K562 (cell line): ENCODE data around the gene STAM2. TPM values are rescaled to one million over a fixed set of nuclear protein-coding genes. Genes with fewer than 3 reads are reported as not detected.

ENCODE experiments used
- ARID1B ChIP-seq: fragments of 450-650 bp; IDR thresholded peaks from 2 replicates; pipeline ENCODE4 v1.6.1; 2016; ENCODE audit warnings: antibody characterized with exemption, mild to moderate bottlenecking, inconsistent platforms
- CBFA2T2 ChIP-seq: fragments of 450-650 bp; conservative IDR thresholded peaks from 2 replicates; pipeline ENCODE4 v1.6.1; 2017; ENCODE audit warnings: mild to moderate bottlenecking
- MAFG ChIP-seq: fragments of 450-650 bp; conservative IDR thresholded peaks from 2 replicates; pipeline ENCODE4 v1.6.1; 2016; ENCODE audit warnings: missing genetic modification characterization, missing compliant biosample characterization
- NFIC ChIP-seq: fragments of 450-650 bp; IDR thresholded peaks from 2 replicates; pipeline ENCODE4 v1.6.1; 2017; ENCODE audit warnings: mild to moderate bottlenecking, inconsistent platforms
- PML ChIP-seq: IDR thresholded peaks from 2 replicates; pipeline ENCODE4 v1.6.1; 2012; ENCODE audit warnings: low read length, inconsistent platforms
- SLC30A9 ChIP-seq: fragments of 250-450 bp; sonication (Bioruptor Pico); IDR thresholded peaks from 2 replicates; pipeline ENCODE4 v1.8.0; 2022; ENCODE audit warnings: mild to moderate bottlenecking, moderate library complexity
- STAT5A ChIP-seq: IDR thresholded peaks from 2 replicates; pipeline ENCODE4 v1.6.1; 2012; ENCODE audit warnings: low read length, inconsistent platforms, borderline replicate concordance
- TCF3 ChIP-seq: sonication (generic); formaldehyde crosslinking; IDR thresholded peaks from 2 replicates; pipeline ENCODE4 v1.4.0; 2020; ENCODE audit warnings: mild to moderate bottlenecking, missing genetic modification reagents
- TSC22D4 ChIP-seq: fragments of 450-650 bp; IDR thresholded peaks from 2 replicates; pipeline ENCODE4 v1.6.1; 2016; ENCODE audit warnings: missing genetic modification characterization, missing biosample characterization, control low read depth
- U2AF2 ChIP-seq: fragments of 200-400 bp; formaldehyde crosslinking; optimal IDR thresholded peaks from 2 replicates; pipeline ENCODE3; 2017; ENCODE audit warnings: low read depth, mild to moderate bottlenecking, low read length
- ZNF384 ChIP-seq: IDR thresholded peaks from 2 replicates; pipeline ENCODE4 v1.6.1; 2012; ENCODE audit warnings: low read depth, low read length, improper control_type of control experiment
- polyA plus RNA-seq, 8 experiments: library from polyadenylated mRNA; depleted of rRNA in 4 of 8; stranded (reverse) in 5 of 8; unstranded in 3 of 8; fragments of >200 nt; fragmentation: Nextera tagmentation in 2 of 8; fragmentation: Illumina TruSeq in 1 of 8; extraction: Ambion mirVana in 2 of 8; extraction: Trizol in 1 of 8; gene quantifications; 2 replicates each; pipeline versions ENCODE4 v1.2.1 to v1.2.3, GENCODE V29; 2011 to 2014; ENCODE audit warnings: inconsistent platforms in 1 of 8, missing spikeins in 1 of 8
- total RNA-seq, 7 experiments: library from RNA; depleted of rRNA in 6 of 7; stranded (reverse); fragments of >200 nt in 6 of 7; fragmentation: Illumina TruSeq in 2 of 7; extraction: Trizol in 2 of 7; gene quantifications; 2 replicates each; pipeline versions ENCODE4 v1.2.1 to v1.2.3, GENCODE V29; 2011 to 2021; ENCODE audit warnings: low replicate concordance in 1 of 7
- TF ChIP-seq, protein P1 (sequence below), 3 experiments: fragments of 200-800 bp in 1 of 3; fragments of 250-450 bp in 1 of 3; fragments of 450-650 bp in 1 of 3; sonication (Bioruptor Pico) in 1 of 3; sonication (Bioruptor generic) in 1 of 3; formaldehyde crosslinking in 1 of 3; IDR thresholded peaks; 2 replicates each; pipeline versions ENCODE4 v1.6.1 to v1.8.0; 2016 to 2022; ENCODE audit warnings: mild to moderate bottlenecking in 2 of 3, missing genetic modification characterization in 2 of 3, missing compliant biosample characterization in 1 of 3, moderate library complexity in 1 of 3
- TF ChIP-seq, protein P2 (sequence below), 2 experiments: fragments of 450-650 bp; conservative IDR thresholded peaks; 2 replicates each; pipeline ENCODE4 v1.6.1; 2017; ENCODE audit warnings: mild to moderate bottlenecking in 2 of 2, moderate library complexity in 2 of 2
- TF ChIP-seq, protein P3 (sequence below): sonication (generic); formaldehyde crosslinking; IDR thresholded peaks from 2 replicates; pipeline ENCODE4 v1.8.0; 2023; ENCODE audit warnings: missing genetic modification reagents, mild to moderate bottlenecking, borderline replicate concordance
- TF ChIP-seq, protein P4 (sequence below): fragments of 150-350 bp; conservative IDR thresholded peaks from 2 replicates; pipeline ENCODE4 v1.6.1; 2014; ENCODE audit warnings: low read length

STAM2 gene
- total and polyA plus RNA-seq, 9 of the 15 experiments (the other 6 are each of a cell fraction or from before 2014, with no cell fraction given) = 4.5 to 13.9 (median 8.7) TPM

DNA sequence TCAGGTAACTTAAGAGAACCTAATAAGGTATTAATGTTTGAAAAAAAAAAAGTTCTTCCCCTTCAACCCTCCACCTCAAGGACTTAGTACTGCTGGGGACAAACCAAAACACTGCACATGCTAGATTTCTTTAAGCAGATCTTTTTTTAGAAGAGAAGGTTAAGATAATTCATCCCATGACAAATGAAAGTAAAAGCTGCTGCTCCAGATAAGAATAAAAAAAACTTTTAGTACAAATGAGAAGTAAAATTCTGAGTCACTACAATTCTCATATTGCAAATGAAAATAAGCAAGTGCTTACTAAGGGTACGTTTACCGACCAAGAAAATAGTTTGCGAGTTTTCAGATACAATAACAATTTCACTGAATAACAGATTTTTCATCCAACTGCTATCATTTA, 8.9 kb downstream of the STAM2 start (continued):
- peak; percentile 78 for TF ChIP-seq CBFA2T2
- TF ChIP-seq, protein P1, sequence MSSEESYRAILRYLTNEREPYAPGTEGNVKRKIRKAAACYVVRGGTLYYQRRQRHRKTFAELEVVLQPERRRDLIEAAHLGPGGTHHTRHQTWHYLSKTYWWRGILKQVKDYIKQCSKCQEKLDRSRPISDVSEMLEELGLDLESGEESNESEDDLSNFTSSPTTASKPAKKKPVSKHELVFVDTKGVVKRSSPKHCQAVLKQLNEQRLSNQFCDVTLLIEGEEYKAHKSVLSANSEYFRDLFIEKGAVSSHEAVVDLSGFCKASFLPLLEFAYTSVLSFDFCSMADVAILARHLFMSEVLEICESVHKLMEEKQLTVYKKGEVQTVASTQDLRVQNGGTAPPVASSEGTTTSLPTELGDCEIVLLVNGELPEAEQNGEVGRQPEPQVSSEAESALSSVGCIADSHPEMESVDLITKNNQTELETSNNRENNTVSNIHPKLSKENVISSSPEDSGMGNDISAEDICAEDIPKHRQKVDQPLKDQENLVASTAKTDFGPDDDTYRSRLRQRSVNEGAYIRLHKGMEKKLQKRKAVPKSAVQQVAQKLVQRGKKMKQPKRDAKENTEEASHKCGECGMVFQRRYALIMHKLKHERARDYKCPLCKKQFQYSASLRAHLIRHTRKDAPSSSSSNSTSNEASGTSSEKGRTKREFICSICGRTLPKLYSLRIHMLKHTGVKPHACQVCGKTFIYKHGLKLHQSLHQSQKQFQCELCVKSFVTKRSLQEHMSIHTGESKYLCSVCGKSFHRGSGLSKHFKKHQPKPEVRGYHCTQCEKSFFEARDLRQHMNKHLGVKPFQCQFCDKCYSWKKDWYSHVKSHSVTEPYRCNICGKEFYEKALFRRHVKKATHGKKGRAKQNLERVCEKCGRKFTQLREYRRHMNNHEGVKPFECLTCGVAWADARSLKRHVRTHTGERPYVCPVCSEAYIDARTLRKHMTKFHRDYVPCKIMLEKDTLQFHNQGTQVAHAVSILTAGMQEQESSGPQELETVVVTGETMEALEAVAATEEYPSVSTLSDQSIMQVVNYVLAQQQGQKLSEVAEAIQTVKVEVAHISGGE (CRISPR knock-in tag; IDR thresholded peaks at IDR 0.05) = 0 out of 6 replicates have a peak, but pooled peaks of 1 of the 3 experiments have one; percentile 57
- peak; percentile 67; the same call in 1 of the 2 replicates for TF ChIP-seq PML
- peak; percentile 23 for TF ChIP-seq NFIC
- TF ChIP-seq, protein P2, sequence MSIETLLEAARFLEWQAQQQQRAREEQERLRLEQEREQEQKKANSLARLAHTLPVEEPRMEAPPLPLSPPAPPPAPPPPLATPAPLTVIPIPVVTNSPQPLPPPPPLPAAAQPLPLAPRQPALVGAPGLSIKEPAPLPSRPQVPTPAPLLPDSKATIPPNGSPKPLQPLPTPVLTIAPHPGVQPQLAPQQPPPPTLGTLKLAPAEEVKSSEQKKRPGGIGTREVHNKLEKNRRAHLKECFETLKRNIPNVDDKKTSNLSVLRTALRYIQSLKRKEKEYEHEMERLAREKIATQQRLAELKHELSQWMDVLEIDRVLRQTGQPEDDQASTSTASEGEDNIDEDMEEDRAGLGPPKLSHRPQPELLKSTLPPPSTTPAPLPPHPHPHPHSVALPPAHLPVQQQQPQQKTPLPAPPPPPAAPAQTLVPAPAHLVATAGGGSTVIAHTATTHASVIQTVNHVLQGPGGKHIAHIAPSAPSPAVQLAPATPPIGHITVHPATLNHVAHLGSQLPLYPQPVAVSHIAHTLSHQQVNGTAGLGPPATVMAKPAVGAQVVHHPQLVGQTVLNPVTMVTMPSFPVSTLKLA (conservative IDR thresholded peaks at IDR 0.05) = peak in 1 of 2 experiments; percentile 38; a peak in 1 of 4 replicates
- TF ChIP-seq, protein P3, sequence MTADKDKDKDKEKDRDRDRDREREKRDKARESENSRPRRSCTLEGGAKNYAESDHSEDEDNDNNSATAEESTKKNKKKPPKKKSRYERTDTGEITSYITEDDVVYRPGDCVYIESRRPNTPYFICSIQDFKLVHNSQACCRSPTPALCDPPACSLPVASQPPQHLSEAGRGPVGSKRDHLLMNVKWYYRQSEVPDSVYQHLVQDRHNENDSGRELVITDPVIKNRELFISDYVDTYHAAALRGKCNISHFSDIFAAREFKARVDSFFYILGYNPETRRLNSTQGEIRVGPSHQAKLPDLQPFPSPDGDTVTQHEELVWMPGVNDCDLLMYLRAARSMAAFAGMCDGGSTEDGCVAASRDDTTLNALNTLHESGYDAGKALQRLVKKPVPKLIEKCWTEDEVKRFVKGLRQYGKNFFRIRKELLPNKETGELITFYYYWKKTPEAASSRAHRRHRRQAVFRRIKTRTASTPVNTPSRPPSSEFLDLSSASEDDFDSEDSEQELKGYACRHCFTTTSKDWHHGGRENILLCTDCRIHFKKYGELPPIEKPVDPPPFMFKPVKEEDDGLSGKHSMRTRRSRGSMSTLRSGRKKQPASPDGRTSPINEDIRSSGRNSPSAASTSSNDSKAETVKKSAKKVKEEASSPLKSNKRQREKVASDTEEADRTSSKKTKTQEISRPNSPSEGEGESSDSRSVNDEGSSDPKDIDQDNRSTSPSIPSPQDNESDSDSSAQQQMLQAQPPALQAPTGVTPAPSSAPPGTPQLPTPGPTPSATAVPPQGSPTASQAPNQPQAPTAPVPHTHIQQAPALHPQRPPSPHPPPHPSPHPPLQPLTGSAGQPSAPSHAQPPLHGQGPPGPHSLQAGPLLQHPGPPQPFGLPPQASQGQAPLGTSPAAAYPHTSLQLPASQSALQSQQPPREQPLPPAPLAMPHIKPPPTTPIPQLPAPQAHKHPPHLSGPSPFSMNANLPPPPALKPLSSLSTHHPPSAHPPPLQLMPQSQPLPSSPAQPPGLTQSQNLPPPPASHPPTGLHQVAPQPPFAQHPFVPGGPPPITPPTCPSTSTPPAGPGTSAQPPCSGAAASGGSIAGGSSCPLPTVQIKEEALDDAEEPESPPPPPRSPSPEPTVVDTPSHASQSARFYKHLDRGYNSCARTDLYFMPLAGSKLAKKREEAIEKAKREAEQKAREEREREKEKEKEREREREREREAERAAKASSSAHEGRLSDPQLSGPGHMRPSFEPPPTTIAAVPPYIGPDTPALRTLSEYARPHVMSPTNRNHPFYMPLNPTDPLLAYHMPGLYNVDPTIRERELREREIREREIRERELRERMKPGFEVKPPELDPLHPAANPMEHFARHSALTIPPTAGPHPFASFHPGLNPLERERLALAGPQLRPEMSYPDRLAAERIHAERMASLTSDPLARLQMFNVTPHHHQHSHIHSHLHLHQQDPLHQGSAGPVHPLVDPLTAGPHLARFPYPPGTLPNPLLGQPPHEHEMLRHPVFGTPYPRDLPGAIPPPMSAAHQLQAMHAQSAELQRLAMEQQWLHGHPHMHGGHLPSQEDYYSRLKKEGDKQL (CRISPR knock-in tag) = no peak
- no peak for TF ChIP-seq U2AF2
- TF ChIP-seq ARID1B = peak; percentile 94
- TF ChIP-seq MAFG (tag) = peak; percentile 44
- TF ChIP-seq STAT5A = peak; percentile 47; the same call in 1 of the 2 replicates
- no peak for TF ChIP-seq SLC30A9
- TF ChIP-seq, protein P4, sequence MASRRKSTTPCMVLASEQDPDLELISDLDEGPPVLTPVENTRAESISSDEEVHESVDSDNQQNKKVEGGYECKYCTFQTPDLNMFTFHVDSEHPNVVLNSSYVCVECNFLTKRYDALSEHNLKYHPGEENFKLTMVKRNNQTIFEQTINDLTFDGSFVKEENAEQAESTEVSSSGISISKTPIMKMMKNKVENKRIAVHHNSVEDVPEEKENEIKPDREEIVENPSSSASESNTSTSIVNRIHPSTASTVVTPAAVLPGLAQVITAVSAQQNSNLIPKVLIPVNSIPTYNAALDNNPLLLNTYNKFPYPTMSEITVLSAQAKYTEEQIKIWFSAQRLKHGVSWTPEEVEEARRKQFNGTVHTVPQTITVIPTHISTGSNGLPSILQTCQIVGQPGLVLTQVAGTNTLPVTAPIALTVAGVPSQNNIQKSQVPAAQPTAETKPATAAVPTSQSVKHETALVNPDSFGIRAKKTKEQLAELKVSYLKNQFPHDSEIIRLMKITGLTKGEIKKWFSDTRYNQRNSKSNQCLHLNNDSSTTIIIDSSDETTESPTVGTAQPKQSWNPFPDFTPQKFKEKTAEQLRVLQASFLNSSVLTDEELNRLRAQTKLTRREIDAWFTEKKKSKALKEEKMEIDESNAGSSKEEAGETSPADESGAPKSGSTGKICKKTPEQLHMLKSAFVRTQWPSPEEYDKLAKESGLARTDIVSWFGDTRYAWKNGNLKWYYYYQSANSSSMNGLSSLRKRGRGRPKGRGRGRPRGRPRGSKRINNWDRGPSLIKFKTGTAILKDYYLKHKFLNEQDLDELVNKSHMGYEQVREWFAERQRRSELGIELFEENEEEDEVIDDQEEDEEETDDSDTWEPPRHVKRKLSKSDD = no peak
- peak; percentile 94 for TF ChIP-seq ZNF384
- no peak for TF ChIP-seq TSC22D4
- TF ChIP-seq TCF3 (CRISPR knock-in tag) = peak; percentile 87
